IPS-15b (cell line): ENCODE data around the gene GAL3ST3.
"Not testable (repeated sequence)": the region's sequence is repeated elsewhere in the genome, so short reads cannot be mapped to it uniquely, and the experiment has no call there.

ENCODE experiments used
- H3K27me3 ChIP-seq: one replicate; pipeline ENCODE4 v1.6.1; 2013; ENCODE audit warnings: low read length; ENCODE audit not compliant: control insufficient read depth, insufficient read depth
- H3K36me3 ChIP-seq: one replicate; pipeline ENCODE4 v1.6.1; 2013; ENCODE audit warnings: low read length; ENCODE audit not compliant: control insufficient read depth, insufficient read depth
- H3K4me1 ChIP-seq: one replicate; pipeline ENCODE4 v1.6.1; 2013; ENCODE audit warnings: mild to moderate bottlenecking, low read length; ENCODE audit not compliant: control insufficient read depth, insufficient read depth
- H3K4me3 ChIP-seq: one replicate; pipeline ENCODE4 v1.5.1; 2013; ENCODE audit warnings: low read depth, low read length
- H3K9ac ChIP-seq: one replicate; pipeline ENCODE4 v1.6.1; 2013; ENCODE audit warnings: low read depth, mild to moderate bottlenecking, low read length
- H3K9me3 ChIP-seq: one replicate; pipeline ENCODE4 v1.6.1; 2013; ENCODE audit warnings: mild to moderate bottlenecking, low read length; ENCODE audit not compliant: control insufficient read depth, insufficient read depth

Gene GAL3ST3

DNA sequence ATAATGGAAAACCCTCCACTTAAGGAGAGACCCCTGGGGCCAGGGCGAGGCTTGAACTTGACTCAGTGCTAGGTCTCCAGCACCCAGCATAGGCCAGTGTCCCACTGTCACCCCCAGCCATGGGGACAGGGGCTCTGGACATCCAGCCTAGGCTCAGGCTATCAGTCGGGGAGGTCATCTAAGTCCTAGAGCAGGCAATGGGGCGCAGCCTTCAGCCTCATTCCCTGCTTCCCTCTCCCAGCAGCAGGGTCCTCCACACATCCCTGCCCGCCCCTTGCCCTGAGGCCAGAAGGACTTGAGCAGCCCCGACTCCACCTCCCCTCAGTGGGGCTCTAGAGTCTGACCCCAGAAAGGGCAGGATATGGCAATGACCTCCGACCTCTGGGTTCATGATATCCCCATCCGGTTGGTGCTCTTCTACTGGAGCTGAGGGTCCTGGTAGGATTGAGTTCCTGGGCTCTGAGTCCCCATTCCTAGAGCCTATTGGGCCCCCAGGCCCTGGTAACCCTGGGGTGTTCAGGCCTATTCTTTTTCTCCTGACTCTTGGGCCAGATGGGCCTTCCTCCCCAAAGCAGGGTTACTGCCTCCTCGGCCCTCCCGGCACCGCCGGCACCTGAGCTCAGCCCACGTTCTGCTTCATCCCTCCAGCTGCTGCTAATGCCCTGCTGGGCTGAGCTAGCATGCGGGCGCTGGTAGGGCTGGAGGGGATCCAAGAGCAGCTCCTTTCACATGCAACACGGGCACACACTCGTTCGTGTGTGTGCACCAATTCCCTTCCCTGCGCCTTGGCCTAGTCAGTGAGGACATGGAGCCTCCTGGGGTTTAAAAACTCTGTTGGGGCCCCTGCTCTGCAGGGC, 32.8 kb downstream of the GAL3ST3 start:
- no peaks in the 10 kb centered on the region for H3K9me3 ChIP-seq
- H3K4me1 ChIP-seq, result no peaks in the 10 kb centered on the region
- H3K27me3 ChIP-seq, result peaks cover 10% of the 10 kb centered on the region
- H3K4me3 ChIP-seq, result no peak overlapping the region
- no peak overlapping the region for H3K9ac ChIP-seq
- no peaks in the 10 kb centered on the region for H3K36me3 ChIP-seq

GRCh38 chr11:66015454-66015881, 33.5 kb downstream of the GAL3ST3 start:
- Histone ChIP-seq H3K4me1 (no peaks in the 10 kb centered on the region), H3K9me3 (no peaks in the 10 kb centered on the region), H3K36me3 (no peaks in the 10 kb centered on the region), H3K4me3 (no peak overlapping the region), H3K9ac (no peak overlapping the region), H3K27me3 (peaks cover 10% of the 10 kb centered on the region)

- Histone ChIP-seq H3K9ac (no peak overlapping the region), H3K36me3 (no peaks in the 10 kb centered on the region), H3K4me3 (no peak overlapping the region), H3K4me1 (no peaks in the 10 kb centered on the region), H3K9me3 (no peaks in the 10 kb centered on the region), H3K27me3 (peaks cover 10% of the 10 kb centered on the region)
These were observed 34.0 kb downstream of the GAL3ST3 start for GRCh38 chr11:66014804-66015453.

GRCh38 chr11:66013762-66014100, 35.2 kb downstream of the GAL3ST3 start:
- Histone ChIP-seq H3K9ac (no peak overlapping the region), H3K4me3 (no peak overlapping the region), H3K36me3 (no peaks in the 10 kb centered on the region), H3K4me1 (no peaks in the 10 kb centered on the region), H3K27me3 (peaks cover 10% of the 10 kb centered on the region), H3K9me3 (no peaks in the 10 kb centered on the region)

GRCh38 chr11:66012946-66013761, 35.8 kb downstream of the GAL3ST3 start:
- H3K4me1 ChIP-seq, result no peaks in the 10 kb centered on the region
- H3K9me3 ChIP-seq, result no peaks in the 10 kb centered on the region
- H3K9ac ChIP-seq, result no peak overlapping the region
- H3K4me3 ChIP-seq, result no peak overlapping the region
- H3K36me3 ChIP-seq, result no peaks in the 10 kb centered on the region
- H3K27me3 ChIP-seq, result peaks cover 10% of the 10 kb centered on the region

- Histone ChIP-seq H3K36me3 (no peaks in the 10 kb centered on the region), H3K9me3 (no peaks in the 10 kb centered on the region), H3K9ac (no peak overlapping the region), H3K27me3 (peaks cover 10% of the 10 kb centered on the region), H3K4me1 (no peaks in the 10 kb centered on the region), H3K4me3 (no peak overlapping the region)
These were observed 36.5 kb downstream of the GAL3ST3 start for GRCh38 chr11:66012371-66012945.

DNA sequence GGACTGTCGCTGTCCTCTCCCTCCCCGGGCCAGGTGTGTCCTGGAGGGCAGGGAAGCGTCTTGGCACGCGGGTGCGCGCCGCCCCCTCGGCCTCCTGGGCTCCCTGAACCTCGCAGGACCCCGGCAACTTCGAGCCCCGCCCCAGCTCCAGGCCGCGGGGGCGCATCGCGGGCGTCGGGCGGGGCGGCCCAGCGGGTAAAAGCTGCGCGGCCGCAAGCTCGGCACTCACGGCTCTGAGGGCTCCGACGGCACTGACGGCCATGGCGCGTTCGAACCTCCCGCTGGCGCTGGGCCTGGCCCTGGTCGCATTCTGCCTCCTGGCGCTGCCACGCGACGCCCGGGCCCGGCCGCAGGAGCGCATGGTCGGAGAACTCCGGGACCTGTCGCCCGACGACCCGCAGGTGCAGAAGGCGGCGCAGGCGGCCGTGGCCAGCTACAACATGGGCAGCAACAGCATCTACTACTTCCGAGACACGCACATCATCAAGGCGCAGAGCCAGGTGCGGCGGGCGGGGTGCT, 37.1 kb downstream of the GAL3ST3 start, which contains the start of gene CST6:
CST6 (plus strand) TSS at position 224 of the 519 bp plus-strand sequence; CDS start at position 261, 37 bp downstream.
- H3K4me1 ChIP-seq, result peaks cover 3% of the 10 kb centered on the region
- H3K9ac ChIP-seq, result no peak within 1 kb of the TSS

DNA sequence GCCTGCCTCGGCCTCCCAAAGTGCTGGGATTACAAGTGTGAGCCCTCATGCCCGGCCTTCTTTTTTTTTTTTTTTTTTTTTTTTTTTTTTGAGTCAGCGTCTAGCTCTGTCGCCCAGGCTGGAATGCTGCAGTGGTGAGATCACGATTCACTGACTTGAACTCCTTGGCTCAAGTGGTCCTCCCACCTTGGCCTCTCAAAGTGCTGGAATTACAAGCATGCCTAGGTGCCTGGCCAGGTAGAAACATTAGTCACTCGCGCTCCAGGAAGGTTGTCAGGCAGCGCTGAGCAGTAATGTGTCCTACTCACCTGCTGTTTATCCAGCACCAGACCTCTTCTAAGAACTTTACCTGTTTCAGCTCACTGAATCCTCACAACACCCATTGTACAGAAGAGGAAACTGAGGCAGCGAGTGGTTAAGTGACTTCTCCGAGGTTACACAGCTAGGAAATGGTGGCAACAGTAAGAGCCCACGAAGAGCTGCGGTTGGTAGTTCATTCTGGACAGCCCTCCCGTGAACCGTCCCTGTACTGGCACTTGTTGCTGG, 37.6 kb downstream of the GAL3ST3 start:
- no peak overlapping the region for H3K9ac ChIP-seq
- H3K36me3 ChIP-seq, result no peaks in the 10 kb centered on the region
- peak overlapping the region; percentile 14 for H3K4me3 ChIP-seq
- peaks cover 6% of the 10 kb centered on the region for H3K4me1 ChIP-seq
- peaks cover 10% of the 10 kb centered on the region for H3K27me3 ChIP-seq
- no peaks in the 10 kb centered on the region for H3K9me3 ChIP-seq

More for the DNA sequence above, 37.1 kb downstream of the GAL3ST3 start, which contains the start of gene CST6:
- Histone ChIP-seq H3K4me3 (peak within 1 kb of the TSS; percentile 22), H3K36me3 (no peaks in the 10 kb centered on the region), H3K9me3 (no peaks in the 10 kb centered on the region), H3K27me3 (peaks cover 10% of the 10 kb centered on the region)

DNA sequence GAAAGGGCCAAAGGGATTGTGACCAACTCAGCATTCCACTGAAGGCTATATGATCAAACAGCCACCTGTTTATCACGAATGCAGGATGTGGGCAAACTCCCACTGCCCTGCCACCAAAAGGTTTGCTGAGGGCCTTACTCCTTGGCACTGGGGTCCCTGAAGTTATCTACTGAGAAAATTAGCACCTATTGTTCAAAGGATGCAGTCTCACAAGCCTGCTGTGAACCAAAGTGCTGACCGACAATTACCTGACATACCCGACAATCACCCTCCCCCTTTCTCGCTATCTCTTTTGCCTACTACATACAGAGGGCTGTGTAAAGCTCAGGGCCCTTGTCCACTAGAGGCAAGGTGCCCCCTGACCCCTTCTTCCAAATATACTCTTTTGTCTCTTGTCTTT, 38.9 kb downstream of the GAL3ST3 start:
- H3K4me3 ChIP-seq, H3K9ac ChIP-seq, H3K9me3 ChIP-seq, H3K36me3 ChIP-seq, H3K27me3 ChIP-seq, H3K4me1 ChIP-seq: not testable (repeated sequence)

DNA sequence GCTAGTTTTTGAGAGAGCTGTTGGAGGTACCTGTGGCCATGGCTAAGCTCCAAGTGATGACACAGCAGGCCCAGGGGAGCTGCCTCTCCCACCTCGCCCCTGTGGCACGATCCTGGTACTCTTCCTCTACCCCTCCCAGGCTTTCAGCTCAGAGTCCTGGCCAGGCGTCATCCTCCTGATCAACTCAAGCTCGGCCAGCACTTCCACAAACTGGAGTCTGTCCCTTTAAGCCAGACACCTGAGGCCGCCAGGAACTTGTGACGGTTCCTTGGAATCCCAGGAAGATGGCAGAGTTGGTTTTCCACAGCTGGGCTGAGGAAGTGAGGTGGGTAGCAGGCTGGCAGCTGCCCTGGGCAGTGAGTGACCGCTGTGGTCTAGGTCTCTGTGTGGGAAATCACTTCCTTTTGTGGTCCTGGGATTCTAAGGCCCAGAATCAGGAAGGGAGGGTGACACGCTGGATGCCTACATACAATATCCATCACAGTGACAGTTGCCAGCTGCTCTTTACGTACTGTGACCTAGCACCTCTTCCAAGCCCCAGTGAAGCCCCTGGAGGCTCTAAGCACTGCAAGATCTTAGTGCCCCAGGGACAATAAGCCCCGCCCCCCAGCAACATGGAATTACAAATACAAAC, 40.4 kb downstream of the GAL3ST3 start:
- H3K4me1 ChIP-seq, result peaks cover 6% of the 10 kb centered on the region
- no peak overlapping the region for H3K9ac ChIP-seq
- H3K9me3 ChIP-seq, result no peaks in the 10 kb centered on the region
- no peak overlapping the region for H3K4me3 ChIP-seq
- H3K36me3 ChIP-seq, result peaks cover 2% of the 10 kb centered on the region
- peaks cover 10% of the 10 kb centered on the region for H3K27me3 ChIP-seq
